Measurements from ENCODE around the gene KIFC1. TPM values are rescaled to one million over a fixed set of nuclear protein-coding genes. Genes with fewer than 3 reads are reported as not detected.

KIFC1 gene
- total RNA-seq, 2 donors from 2014 or later = 52.9 to 115 TPM

GRCh38 chr6:33419580-33420490, 28.2 kb downstream of the KIFC1 start, which contains the start of gene SYNGAP1:
SYNGAP1 (plus strand) TSS chr6:33420065; CDS start chr6:33420265, 200 bp downstream.
- H3K4me1 Mint-ChIP-seq (ENCODE audit: low read depth in 2 of 2) = peaks cover 68 to 73% of the 10 kb centered on the region in 2 donors
- peaks cover 14% of the 10 kb centered on the region for H3K36me3 Mint-ChIP-seq
- no peaks in the 10 kb centered on the region for H3K9me3 Mint-ChIP-seq
- ATAC-seq = no peak
- peak within 1 kb of the TSS; percentile 100 for H3K27ac Mint-ChIP-seq
- DNase-seq (ENCODE audit: low spot score) = no peak
- H3K27me3 Mint-ChIP-seq = no peaks in the 10 kb centered on the region
- peak within 1 kb of the TSS; percentile 99 for H3K4me3 Mint-ChIP-seq

- no peak for ATAC-seq
- H3K4me3 Mint-ChIP-seq = peak overlapping the region; percentile 74
- peaks cover 10% of the 10 kb centered on the region for H3K36me3 Mint-ChIP-seq
These were observed 29.1 kb downstream of the KIFC1 start for GRCh38 chr6:33420491-33421343.

GRCh38 chr6:33421344-33421643, 29.7 kb downstream of the KIFC1 start:
- Mint-ChIP-seq H3K4me3 (peak overlapping the region; percentile 74), H3K36me3 (peaks cover 8% of the 10 kb centered on the region), H3K27me3 (no peaks in the 10 kb centered on the region), H3K4me1 (ENCODE audit: low read depth in 2 of 2) (peaks cover 65 to 70% of the 10 kb centered on the region in 2 donors), H3K9me3 (no peaks in the 10 kb centered on the region), H3K27ac (peak overlapping the region; percentile 11 to 100)
- no peak for DNase-seq (ENCODE audit: low spot score)
- no peak for ATAC-seq

More at GRCh38 chr6:33420491-33421343, 29.1 kb downstream of the KIFC1 start:
- Mint-ChIP-seq H3K27me3 (no peaks in the 10 kb centered on the region), H3K27ac (peak overlapping the region; percentile 11 to 100), H3K9me3 (no peaks in the 10 kb centered on the region), H3K4me1 (ENCODE audit: low read depth in 2 of 2) (peaks cover 68 to 72% of the 10 kb centered on the region in 2 donors)
- no peak for DNase-seq (ENCODE audit: low spot score)

GRCh38 chr6:33423777-33424176, 32.2 kb downstream of the KIFC1 start:
- peaks cover 8% of the 10 kb centered on the region for H3K36me3 Mint-ChIP-seq
- DNase-seq (ENCODE audit: low spot score) (no peak), ATAC-seq (no peak)
- no peaks in the 10 kb centered on the region for H3K27me3 Mint-ChIP-seq
- H3K4me3 Mint-ChIP-seq = peak overlapping the region; percentile 96
- peak overlapping the region; percentile 85 to 94 for H3K27ac Mint-ChIP-seq
- H3K9me3 Mint-ChIP-seq = no peaks in the 10 kb centered on the region
- H3K4me1 Mint-ChIP-seq (ENCODE audit: low read depth in 2 of 2) = peaks cover 61 to 68% of the 10 kb centered on the region in 2 donors

GRCh38 chr6:33424855-33425667, 33.4 kb downstream of the KIFC1 start:
- Mint-ChIP-seq H3K9me3 (no peaks in the 10 kb centered on the region), H3K36me3 (peaks cover 8% of the 10 kb centered on the region), H3K27ac (peak overlapping the region; percentile 85 to 94), H3K27me3 (no peaks in the 10 kb centered on the region), H3K4me1 (ENCODE audit: low read depth in 2 of 2) (peaks cover 66 to 70% of the 10 kb centered on the region in 2 donors), H3K4me3 (peak overlapping the region; percentile 96)
- no peak for ATAC-seq
- DNase-seq (ENCODE audit: low spot score) = no peak

GRCh38 chr6:33425668-33426577, 34.3 kb downstream of the KIFC1 start:
- Mint-ChIP-seq H3K4me3 (peak overlapping the region; percentile 96), H3K36me3 (peaks cover 8% of the 10 kb centered on the region), H3K27ac (peak overlapping the region; percentile 85 to 94), H3K27me3 (no peaks in the 10 kb centered on the region), H3K9me3 (no peaks in the 10 kb centered on the region), H3K4me1 (ENCODE audit: low read depth in 2 of 2) (peaks cover 71 to 77% of the 10 kb centered on the region in 2 donors)
- ATAC-seq (peak; percentile 81 to 82), DNase-seq (ENCODE audit: low spot score) (peak; percentile 86)

GRCh38 chr6:33426590-33427511, 35.2 kb downstream of the KIFC1 start:
- Mint-ChIP-seq H3K4me3 (peak overlapping the region; percentile 96), H3K9me3 (no peaks in the 10 kb centered on the region), H3K27me3 (no peaks in the 10 kb centered on the region), H3K4me1 (ENCODE audit: low read depth in 2 of 2) (peaks cover 68 to 73% of the 10 kb centered on the region in 2 donors), H3K36me3 (peaks cover 8% of the 10 kb centered on the region), H3K27ac (peak overlapping the region; percentile 85 to 94)
- DNase-seq (ENCODE audit: low spot score) = no peak
- no peak for ATAC-seq

- peak; percentile 71 for DNase-seq (ENCODE audit: low spot score)
- Mint-ChIP-seq H3K4me1 (ENCODE audit: low read depth in 2 of 2) (peaks cover 76 to 81% of the 10 kb centered on the region in 2 donors), H3K9me3 (no peaks in the 10 kb centered on the region), H3K36me3 (peaks cover 8% of the 10 kb centered on the region), H3K4me3 (peak overlapping the region; percentile 96), H3K27me3 (no peaks in the 10 kb centered on the region), H3K27ac (peak overlapping the region; percentile 85 to 94)
- ATAC-seq = peak; percentile 27 to 60
These were observed 36.1 kb downstream of the KIFC1 start for GRCh38 chr6:33427585-33428223.

GRCh38 chr6:33428224-33428965, 36.8 kb downstream of the KIFC1 start:
- no peak for ATAC-seq

GRCh38 chr6:33428966-33429749, 37.5 kb downstream of the KIFC1 start:
- no peaks in the 10 kb centered on the region for H3K27me3 Mint-ChIP-seq
- DNase-seq (ENCODE audit: low spot score) = no peak
- peaks cover 5% of the 10 kb centered on the region for H3K36me3 Mint-ChIP-seq
- H3K9me3 Mint-ChIP-seq = no peaks in the 10 kb centered on the region
- H3K27ac Mint-ChIP-seq = peak overlapping the region; percentile 81 to 89
- H3K4me1 Mint-ChIP-seq (ENCODE audit: low read depth in 2 of 2) = peaks cover 74 to 81% of the 10 kb centered on the region in 2 donors
- no peak for ATAC-seq
- H3K4me3 Mint-ChIP-seq = peak overlapping the region; percentile 94

More at GRCh38 chr6:33428224-33428965, 36.8 kb downstream of the KIFC1 start:
- peaks cover 8% of the 10 kb centered on the region for H3K36me3 Mint-ChIP-seq
- H3K4me3 Mint-ChIP-seq = peak overlapping the region; percentile 94
- peak overlapping the region; percentile 81 to 89 for H3K27ac Mint-ChIP-seq
- peaks cover 76 to 83% of the 10 kb centered on the region in 2 donors for H3K4me1 Mint-ChIP-seq (ENCODE audit: low read depth in 2 of 2)
- no peaks in the 10 kb centered on the region for H3K9me3 Mint-ChIP-seq
- H3K27me3 Mint-ChIP-seq = no peaks in the 10 kb centered on the region
- no peak for DNase-seq (ENCODE audit: low spot score)
